ENCODE data around the gene PPL. TPM values are rescaled to one million over a fixed set of nuclear protein-coding genes. Genes with fewer than 3 reads are reported as not detected.

The PPL gene
- total and polyA plus RNA-seq, 3 donors from 2014 or later = 5.4 to 6.8 (median 6.1) TPM

- WGBS, 2 donors = 95% methylated on average over 5 of the region's 5 CpGs
- intact Hi-C loops (cut with DNase I; ENCODE audit: low total_unique reads) = no loop called here
These were observed 68.9 kb downstream of the PPL start for GRCh38 chr16:4868026-4868425.

GRCh38 chr16:4866586-4866985 lies 70.4 kb downstream of the PPL start:
- intact Hi-C loops (cut with DNase I; ENCODE audit: low total_unique reads) = no loop called here
- no peak for DNase-seq
- Histone ChIP-seq H3K9me3 (no peaks in the 10 kb centered on the region), H3K27me3 (no peaks in the 10 kb centered on the region), H3K4me3 (no peak overlapping the region), H3K36me3 (ENCODE audit: low read depth, missing control alignments) (no peaks in the 10 kb centered on the region), H3K4me1 (no peaks in the 10 kb centered on the region), H3K27ac (no peak overlapping the region)
- TF ChIP-seq CTCF (IDR thresholded peaks at IDR 0.05) (no peak), POLR2A (IDR thresholded peaks at IDR 0.05) (no peak)
- 94 to 98% methylated on average over 12 of the region's 12 CpGs for WGBS, 2 donors

More at GRCh38 chr16:4868026-4868425, 68.9 kb downstream of the PPL start:
- TF ChIP-seq POLR2A (IDR thresholded peaks at IDR 0.05) (no peak), CTCF (IDR thresholded peaks at IDR 0.05) (no peak)
- Histone ChIP-seq H3K4me3 (no peak overlapping the region), H3K9me3 (no peaks in the 10 kb centered on the region), H3K4me1 (no peaks in the 10 kb centered on the region), H3K27me3 (no peaks in the 10 kb centered on the region), H3K27ac (no peak overlapping the region), H3K36me3 (ENCODE audit: low read depth, missing control alignments) (no peaks in the 10 kb centered on the region)
- DNase-seq = no peak

GRCh38 chr16:4865231-4865860 lies 71.6 kb downstream of the PPL start:
- no peaks in the 10 kb centered on the region for H3K4me1 ChIP-seq
- no peaks in the 10 kb centered on the region for H3K27me3 ChIP-seq
- no peak for TF ChIP-seq CTCF (IDR thresholded peaks at IDR 0.05)
- TF ChIP-seq POLR2A (IDR thresholded peaks at IDR 0.05) = no peak
- DNase-seq = no peak
- no peaks in the 10 kb centered on the region for H3K36me3 ChIP-seq (ENCODE audit: low read depth, missing control alignments)
- H3K9me3 ChIP-seq = no peaks in the 10 kb centered on the region
- intact Hi-C loops (cut with DNase I; ENCODE audit: low total_unique reads) = no loop called here
- no peak overlapping the region for H3K27ac ChIP-seq
- H3K4me3 ChIP-seq = no peak overlapping the region
- 88 to 93% methylated on average over 13 of the region's 13 CpGs for WGBS, 2 donors

GRCh38 chr16:4864728-4865127 lies 72.2 kb downstream of the PPL start:
- no peak for DNase-seq
- TF ChIP-seq POLR2A (IDR thresholded peaks at IDR 0.05) (no peak), CTCF (IDR thresholded peaks at IDR 0.05) (no peak)
- Histone ChIP-seq H3K4me3 (no peak overlapping the region), H3K27me3 (no peaks in the 10 kb centered on the region), H3K9me3 (no peaks in the 10 kb centered on the region), H3K27ac (no peak overlapping the region), H3K4me1 (no peaks in the 10 kb centered on the region), H3K36me3 (ENCODE audit: low read depth, missing control alignments) (no peaks in the 10 kb centered on the region)
- 81 to 86% methylated on average over 3 of the region's 3 CpGs for WGBS, 2 donors
- intact Hi-C loops (cut with DNase I; ENCODE audit: low total_unique reads) = no loop called here

- 81 to 82% methylated on average over 5 of the region's 5 CpGs for WGBS, 2 donors
- no peak for DNase-seq
- no peaks in the 10 kb centered on the region for H3K4me1 ChIP-seq
- H3K36me3 ChIP-seq (ENCODE audit: low read depth, missing control alignments) = no peaks in the 10 kb centered on the region
- TF ChIP-seq POLR2A (IDR thresholded peaks at IDR 0.05) (no peak), CTCF (IDR thresholded peaks at IDR 0.05) (no peak)
- no peak overlapping the region for H3K4me3 ChIP-seq
- no peaks in the 10 kb centered on the region for H3K27me3 ChIP-seq
- H3K27ac ChIP-seq = no peak overlapping the region
- intact Hi-C loops (cut with DNase I; ENCODE audit: low total_unique reads) = no loop called here
- no peaks in the 10 kb centered on the region for H3K9me3 ChIP-seq
These were observed 74.3 kb downstream of the PPL start for GRCh38 chr16:4862639-4863038.

Measured in testis (tissue), 3 donors.